Fibroblast of lung (primary cell): ENCODE data around the gene PSRC1. TPM values are rescaled to one million over a fixed set of nuclear protein-coding genes. Genes with fewer than 3 reads are reported as not detected.

ENCODE experiments used
- DNase-seq, 2 donors: peaks; one replicate each; pipeline versions ENCODE4 v3.0.0 to v3.0.0-alpha.2; 2010; ENCODE audit warnings: low read depth in 2 of 2
- H2AFZ ChIP-seq: 2 replicates; pipeline ENCODE4 v1.5.1; 2012; ENCODE audit warnings: low read length, control low read depth, inconsistent platforms
- H3K27ac ChIP-seq: 2 replicates; pipeline ENCODE4 v1.5.1; 2011; ENCODE audit warnings: low read length, control low read depth; ENCODE audit not compliant: insufficient read depth
- H3K27me3 ChIP-seq: 2 replicates; pipeline ENCODE4 v1.5.1; 2011; ENCODE audit warnings: mild to moderate bottlenecking, low read length; ENCODE audit not compliant: control insufficient read depth, insufficient read depth
- H3K36me3 ChIP-seq: 2 replicates; pipeline ENCODE4 v1.5.1; 2011; ENCODE audit warnings: low read length; ENCODE audit not compliant: control insufficient read depth, insufficient read depth
- H3K4me1 ChIP-seq: 2 replicates; pipeline ENCODE4 v1.5.1; 2011; ENCODE audit warnings: low read length; ENCODE audit not compliant: control insufficient read depth, insufficient read depth; ENCODE audit errors: extremely low read depth
- H3K4me2 ChIP-seq: 2 replicates; pipeline ENCODE4 v1.5.1; 2011; ENCODE audit warnings: low read length, control low read depth; ENCODE audit not compliant: insufficient read depth; ENCODE audit errors: extremely low read depth
- H3K4me3 ChIP-seq, 4 experiments: fragments of 200-600 bp in 1 of 4; sonication (generic) in 1 of 4; replicated peaks in 1 of 4; 2 replicates each; pipeline ENCODE4 v1.5.1; 2011 to 2016; ENCODE audit warnings: low read length in 4 of 4, low read depth in 3 of 4, mild to moderate bottlenecking in 3 of 4, control low read depth in 2 of 4, inconsistent platforms in 1 of 4, mixed read lengths in 1 of 4; ENCODE audit not compliant: insufficient read depth in 1 of 4; ENCODE audit errors: control extremely low read depth in 1 of 4
- H3K79me2 ChIP-seq: 2 replicates; pipeline ENCODE4 v1.5.1; 2012; ENCODE audit warnings: mild to moderate bottlenecking, low read length, inconsistent platforms; ENCODE audit not compliant: control insufficient read depth, insufficient read depth
- H3K9ac ChIP-seq: 2 replicates; pipeline ENCODE4 v1.5.1; 2011; ENCODE audit warnings: mild to moderate bottlenecking, low read length, control low read depth; ENCODE audit not compliant: insufficient read depth
- H3K9me3 ChIP-seq: 2 replicates; pipeline ENCODE4 v1.5.1; 2012; ENCODE audit warnings: low read depth, low read length; ENCODE audit not compliant: control insufficient read depth, insufficient read depth
- H4K20me1 ChIP-seq: 2 replicates; pipeline ENCODE4 v1.5.1; 2011; ENCODE audit warnings: low read length; ENCODE audit not compliant: control insufficient read depth, insufficient read depth; ENCODE audit errors: extremely low read depth
- CTCF ChIP-seq, 2 donors: IDR thresholded peaks in 1 of 2; conservative IDR thresholded peaks in 1 of 2; 1 replicate in 1 of 2; 2 replicates in 1 of 2; pipeline ENCODE4 v1.5.1; 2011 to 2012; ENCODE audit warnings: low read length in 2 of 2, control low read depth in 1 of 2, inconsistent platforms in 1 of 2, low read depth in 1 of 2, mild to moderate bottlenecking in 1 of 2
- EZH2 ChIP-seq: IDR thresholded peaks from 2 replicates; pipeline ENCODE4 v1.5.1; 2012; ENCODE audit warnings: low read length, control low read depth, mild to moderate bottlenecking; ENCODE audit errors: missing control alignments
- polyA plus RNA-seq, 2 donors: library from polyadenylated mRNA; depleted of rRNA in 1 of 2; stranded (reverse) in 1 of 2; unstranded in 1 of 2; fragments of >200 nt; gene quantifications; 2 replicates each; pipeline ENCODE4 v1.2.1, GENCODE V29; 2011 to 2012; ENCODE audit warnings: missing spikeins in 1 of 2
- total RNA-seq: library from RNA; depleted of rRNA; stranded (reverse); fragments of >200 nt; gene quantifications from 2 replicates; pipeline ENCODE4 v1.2.1, GENCODE V29; 2014

The PSRC1 gene
- total and polyA plus RNA-seq, 2 donors (not counting 1 experiment from before 2014, with no cell fraction given) = 8.3 to 9.9 TPM

- no peaks in the 10 kb centered on the region for H3K27me3 ChIP-seq
- H3K9me3 ChIP-seq = no peaks in the 10 kb centered on the region
- no peaks in the 10 kb centered on the region for H4K20me1 ChIP-seq
- peaks cover 7% of the 10 kb centered on the region for H3K79me2 ChIP-seq
- no peak overlapping the region for H3K4me2 ChIP-seq
- no peaks in the 10 kb centered on the region for H3K4me1 ChIP-seq
- DNase-seq = no peak
- no peak overlapping the region for H3K27ac ChIP-seq
- H2AFZ ChIP-seq = no peak overlapping the region
- H3K36me3 ChIP-seq = peaks cover 31% of the 10 kb centered on the region
- H3K4me3 ChIP-seq = no peak overlapping the region
- TF ChIP-seq CTCF (conservative IDR thresholded peaks at IDR 0.05 in 1 of 2, IDR thresholded peaks at IDR 0.05 in 1 of 2; ENCODE audit: low read depth in 1 of 2, low read length in 2 of 2) (no peak), EZH2 (no peak)
- H3K9ac ChIP-seq = no peak overlapping the region
These were observed 51.9 kb downstream of the PSRC1 start for GRCh38 chr1:109231066-109231465.

Other genes starting within 250 kb of the PSRC1 start
- gene WDR47, start 241.0 kb downstream of the PSRC1 start, total RNA-seq = 16.9 and 19.7 TPM in 2 replicates
- 17.3 and 22.6 TPM in 2 replicates for gene WDR47, start 241.0 kb downstream of the PSRC1 start, polyA plus RNA-seq
- 59.1 and 66.6 TPM in 2 replicates for gene TAF13, start 207.1 kb downstream of the PSRC1 start, total RNA-seq
- 85.7 and 98.7 TPM in 2 replicates for gene TAF13, start 207.1 kb downstream of the PSRC1 start, polyA plus RNA-seq
- gene TMEM167B, start 192.4 kb downstream of the PSRC1 start, total RNA-seq = 39.5 and 52.2 TPM in 2 replicates
- 21.8 and 35.3 TPM in 2 replicates for gene TMEM167B, start 192.4 kb downstream of the PSRC1 start, polyA plus RNA-seq
- 0.17 and 0.26 TPM in 2 replicates for gene ELAPOR1, start 169.0 kb downstream of the PSRC1 start, total RNA-seq
- gene ELAPOR1, start 169.0 kb downstream of the PSRC1 start, polyA plus RNA-seq = 0.30 and 0.76 TPM in 2 replicates
- 429 and 437 TPM in 2 replicates for gene SARS1, start 69.2 kb downstream of the PSRC1 start, total RNA-seq
- gene SARS1, start 69.2 kb downstream of the PSRC1 start, polyA plus RNA-seq = 229 and 237 TPM in 2 replicates
- 3.1 and 3.5 TPM in 2 replicates for gene CELSR2, start 33.6 kb downstream of the PSRC1 start, total RNA-seq
- 0.67 and 1.2 TPM in 2 replicates for gene CELSR2, start 33.6 kb downstream of the PSRC1 start, polyA plus RNA-seq
- gene MYBPHL, start 23.9 kb upstream of the PSRC1 start, total RNA-seq = not detected in 2 replicates
- not detected in 2 replicates for gene MYBPHL, start 23.9 kb upstream of the PSRC1 start, polyA plus RNA-seq
- 12.8 and 37.5 TPM in 2 replicates for gene SORT1, start 114.8 kb upstream of the PSRC1 start, total RNA-seq
- gene SORT1, start 114.8 kb upstream of the PSRC1 start, polyA plus RNA-seq = 17.0 and 27.5 TPM in 2 replicates
- 39.0 and 41.0 TPM in 2 replicates for gene PSMA5, start 143.3 kb upstream of the PSRC1 start, total RNA-seq
- gene PSMA5, start 143.3 kb upstream of the PSRC1 start, polyA plus RNA-seq = 142 and 145 TPM in 2 replicates
- gene SYPL2, start 183.4 kb upstream of the PSRC1 start, total RNA-seq = 0.26 and 1.7 TPM in 2 replicates
- 1.8 and 1.9 TPM in 2 replicates for gene SYPL2, start 183.4 kb upstream of the PSRC1 start, polyA plus RNA-seq
- gene ATXN7L2, start 200.8 kb upstream of the PSRC1 start, total RNA-seq = 1.5 and 2.0 TPM in 2 replicates
- 0.86 and 1.6 TPM in 2 replicates for gene ATXN7L2, start 200.8 kb upstream of the PSRC1 start, polyA plus RNA-seq
- gene CYB561D1, start 210.9 kb upstream of the PSRC1 start, total RNA-seq = 5.1 and 6.6 TPM in 2 replicates
- 4.7 and 5.1 TPM in 2 replicates for gene CYB561D1, start 210.9 kb upstream of the PSRC1 start, polyA plus RNA-seq
- gene AMIGO1, start 226.6 kb upstream of the PSRC1 start, total RNA-seq = 1.8 and 2.5 TPM in 2 replicates
- gene AMIGO1, start 226.6 kb upstream of the PSRC1 start, polyA plus RNA-seq = 0.40 and 0.57 TPM in 2 replicates